Breast epithelium (tissue), 3 donors: ENCODE measurements around the gene WTIP.

ENCODE experiments used
- POLR2A ChIP-seq: fragments of 450-650 bp; IDR thresholded peaks from one replicate; pipeline ENCODE4 v1.6.1; 2016; ENCODE audit warnings: antibody characterized with exemption, mild to moderate bottlenecking, moderate library complexity
- POLR2AphosphoS5 ChIP-seq, 3 donors: sonication (generic); formaldehyde crosslinking; IDR thresholded peaks; one replicate each; pipeline ENCODE4 v1.6.1; 2017; ENCODE audit warnings: antibody characterized with exemption in 3 of 3
- TF ChIP-seq, protein P1 (sequence below), 3 donors: fragments of 450-650 bp; IDR thresholded peaks; one replicate each; pipeline ENCODE4 v1.5.1; 2016 to 2017; ENCODE audit warnings: antibody characterized with exemption in 3 of 3, mild to moderate bottlenecking in 3 of 3, moderate library complexity in 3 of 3

DNA sequence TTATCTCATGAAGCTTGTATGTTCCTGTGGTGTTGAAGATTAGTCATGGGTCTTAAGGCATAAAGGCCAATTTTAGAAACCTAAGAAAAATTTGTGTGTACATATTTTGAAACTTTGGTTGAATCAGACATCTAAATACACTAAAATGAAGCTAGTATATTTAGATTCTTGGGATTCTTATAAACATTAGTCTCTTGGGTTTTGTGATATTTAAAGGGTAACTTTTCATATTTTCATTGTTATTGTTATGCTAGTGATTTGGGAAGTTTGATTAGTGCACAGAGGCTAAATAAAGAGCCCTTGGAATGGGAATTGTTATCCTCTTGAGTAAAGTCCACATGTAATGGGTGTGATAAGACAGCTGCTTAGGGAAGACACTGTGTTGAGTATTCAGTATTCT lies 28.8 kb upstream of the WTIP start:
- TF ChIP-seq, protein P1, sequence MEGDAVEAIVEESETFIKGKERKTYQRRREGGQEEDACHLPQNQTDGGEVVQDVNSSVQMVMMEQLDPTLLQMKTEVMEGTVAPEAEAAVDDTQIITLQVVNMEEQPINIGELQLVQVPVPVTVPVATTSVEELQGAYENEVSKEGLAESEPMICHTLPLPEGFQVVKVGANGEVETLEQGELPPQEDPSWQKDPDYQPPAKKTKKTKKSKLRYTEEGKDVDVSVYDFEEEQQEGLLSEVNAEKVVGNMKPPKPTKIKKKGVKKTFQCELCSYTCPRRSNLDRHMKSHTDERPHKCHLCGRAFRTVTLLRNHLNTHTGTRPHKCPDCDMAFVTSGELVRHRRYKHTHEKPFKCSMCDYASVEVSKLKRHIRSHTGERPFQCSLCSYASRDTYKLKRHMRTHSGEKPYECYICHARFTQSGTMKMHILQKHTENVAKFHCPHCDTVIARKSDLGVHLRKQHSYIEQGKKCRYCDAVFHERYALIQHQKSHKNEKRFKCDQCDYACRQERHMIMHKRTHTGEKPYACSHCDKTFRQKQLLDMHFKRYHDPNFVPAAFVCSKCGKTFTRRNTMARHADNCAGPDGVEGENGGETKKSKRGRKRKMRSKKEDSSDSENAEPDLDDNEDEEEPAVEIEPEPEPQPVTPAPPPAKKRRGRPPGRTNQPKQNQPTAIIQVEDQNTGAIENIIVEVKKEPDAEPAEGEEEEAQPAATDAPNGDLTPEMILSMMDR (IDR thresholded peaks at IDR 0.05), result no peak
- TF ChIP-seq POLR2AphosphoS5 (IDR thresholded peaks at IDR 0.05), result no peak
- TF ChIP-seq POLR2A, result no peak
